Mesendoderm (in vitro differentiated cells): ENCODE data around the gene MVB12B.
A peak's percentile ranks its signal among the peaks of the same experiment; 100 is the strongest.

Experiments
- DNase-seq: peaks from one replicate; pipeline ENCODE4 v3.0.0; 2013
- H2AK5ac ChIP-seq: 2 replicates; pipeline ENCODE4 v1.6.1; 2013; ENCODE audit warnings: low read length, inconsistent platforms
- H2BK120ac ChIP-seq: 2 replicates; pipeline ENCODE4 v1.6.1; 2013; ENCODE audit warnings: low read depth, mild to moderate bottlenecking, low read length, moderate library complexity, mixed read lengths
- H2BK15ac ChIP-seq: replicated peaks from 2 replicates; pipeline ENCODE4 v1.6.1; 2013; ENCODE audit warnings: low read depth, mild to moderate bottlenecking, moderate library complexity
- H2BK5ac ChIP-seq: 2 replicates; pipeline ENCODE4 v1.6.1; 2013; ENCODE audit warnings: low read length, inconsistent platforms
- H3K18ac ChIP-seq: 2 replicates; pipeline ENCODE4 v1.6.1; 2013; ENCODE audit warnings: mild to moderate bottlenecking, low read length, mixed read lengths
- H3K23ac ChIP-seq: one replicate; pipeline ENCODE4 v1.6.1; 2013; ENCODE audit warnings: low read length
- H3K27ac ChIP-seq: 2 replicates; pipeline ENCODE4 v1.5.1; 2013; ENCODE audit warnings: low read depth, mild to moderate bottlenecking, inconsistent platforms, low read length, moderate library complexity
- H3K27me3 ChIP-seq: 2 replicates; pipeline ENCODE4 v1.6.1; 2013; ENCODE audit warnings: low read length, control low read depth, mild to moderate bottlenecking, inconsistent platforms; ENCODE audit not compliant: insufficient read depth, poor library complexity
- H3K36me3 ChIP-seq: 2 replicates; pipeline ENCODE4 v1.6.1; 2013; ENCODE audit warnings: low read length, inconsistent platforms; ENCODE audit not compliant: control insufficient read depth, insufficient read depth
- H3K4ac ChIP-seq: one replicate; pipeline ENCODE4 v1.6.1; 2013; ENCODE audit warnings: low read depth, mild to moderate bottlenecking, low read length, moderate library complexity
- H3K4me1 ChIP-seq: 2 replicates; pipeline ENCODE4 v1.6.1; 2013; ENCODE audit warnings: low read depth, low read length, inconsistent platforms; ENCODE audit not compliant: control insufficient read depth
- H3K4me2 ChIP-seq: 2 replicates; pipeline ENCODE4 v1.6.1; 2013; ENCODE audit warnings: low read length
- H3K4me3 ChIP-seq: 2 replicates; pipeline ENCODE4 v1.5.1; 2013; ENCODE audit warnings: mild to moderate bottlenecking, low read length
- H3K56ac ChIP-seq: one replicate; pipeline ENCODE4 v1.6.1; 2013; ENCODE audit warnings: low read length
- H3K79me1 ChIP-seq: 2 replicates; pipeline ENCODE4 v1.6.1; 2013; ENCODE audit warnings: low read length, inconsistent platforms
- H3K79me2 ChIP-seq: 2 replicates; pipeline ENCODE4 v1.6.1; 2013; ENCODE audit warnings: mild to moderate bottlenecking, low read length; ENCODE audit not compliant: control insufficient read depth, insufficient read depth
- H3K9ac ChIP-seq: 2 replicates; pipeline ENCODE4 v1.6.1; 2013; ENCODE audit warnings: low read length, inconsistent platforms
- H4K5ac ChIP-seq: one replicate; pipeline ENCODE4 v1.6.1; 2013; ENCODE audit warnings: low read length
- H4K8ac ChIP-seq: one replicate; pipeline ENCODE4 v1.6.1; 2013; ENCODE audit warnings: low read depth, mild to moderate bottlenecking, control low read depth, low read length, moderate library complexity
- WGBS: extraction: QIAGEN DNeasy Blood & Tissue Kit; methylation state at CpG from one replicate; pipeline ENCODE4 v1.1.7; 2013; ENCODE audit warnings: low lambda C conversion rate, missing lambda C conversion rate; ENCODE audit not compliant: insufficient coverage; ENCODE audit errors: extremely low coverage; 5-methylcytosine and 5-hydroxymethylcytosine counted together

MVB12B gene

DNA sequence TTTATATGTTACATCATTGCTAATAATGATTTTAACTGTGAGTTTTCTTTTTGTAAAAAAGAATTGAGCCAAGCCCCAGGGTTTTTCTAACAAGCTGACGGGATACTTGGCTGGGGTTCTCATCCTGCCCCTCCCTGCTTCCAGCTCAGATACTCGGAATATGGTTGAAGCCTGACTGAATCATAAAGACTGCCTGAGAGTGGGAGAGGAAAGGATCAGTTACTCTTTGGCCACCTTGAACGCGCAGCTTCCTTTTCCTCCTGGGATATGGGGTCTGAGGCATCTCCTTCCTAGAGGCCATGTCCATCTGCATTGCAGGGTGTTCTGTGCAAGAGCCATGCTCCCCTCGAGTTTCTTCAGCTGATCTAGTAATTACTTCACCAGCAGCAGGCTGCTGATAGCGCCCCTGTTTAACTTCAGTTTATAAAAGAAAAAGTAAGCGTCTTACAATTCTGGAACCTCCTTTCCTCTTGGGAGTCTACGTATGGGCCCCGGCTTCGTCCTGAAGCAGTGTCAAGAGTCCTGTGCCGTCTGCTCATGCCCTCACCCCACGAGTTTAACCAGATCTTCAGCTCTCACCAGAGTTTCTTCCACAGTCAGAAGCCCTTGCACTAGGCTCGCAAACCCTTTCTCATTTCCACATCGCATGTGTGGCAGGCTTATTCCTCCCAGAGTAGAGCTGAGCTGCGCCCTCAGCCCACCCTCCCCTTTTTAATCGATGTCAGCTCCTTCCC, 130.0 kb downstream of the MVB12B start:
- Histone ChIP-seq H3K4me1 (no peaks in the 10 kb centered on the region), H3K18ac (no peak overlapping the region), H2BK15ac (no peak overlapping the region), H3K23ac (peak overlapping the region; percentile 80), H4K8ac (no peak overlapping the region), H4K5ac (no peak overlapping the region), H2BK120ac (no peak overlapping the region), H3K79me1 (no peaks in the 10 kb centered on the region), H3K4me2 (no peak overlapping the region), H3K4ac (no peak overlapping the region), H3K79me2 (no peaks in the 10 kb centered on the region), H3K4me3 (no peak overlapping the region), H2BK5ac (no peak overlapping the region), H3K56ac (no peak overlapping the region), H3K27ac (no peak overlapping the region), H3K36me3 (no peaks in the 10 kb centered on the region), H2AK5ac (no peak overlapping the region), H3K27me3 (no peaks in the 10 kb centered on the region), H3K9ac (no peak overlapping the region)
- no CpG with 5 or more reads among the region's 16 CpGs for WGBS
- DNase-seq: no peak

DNA sequence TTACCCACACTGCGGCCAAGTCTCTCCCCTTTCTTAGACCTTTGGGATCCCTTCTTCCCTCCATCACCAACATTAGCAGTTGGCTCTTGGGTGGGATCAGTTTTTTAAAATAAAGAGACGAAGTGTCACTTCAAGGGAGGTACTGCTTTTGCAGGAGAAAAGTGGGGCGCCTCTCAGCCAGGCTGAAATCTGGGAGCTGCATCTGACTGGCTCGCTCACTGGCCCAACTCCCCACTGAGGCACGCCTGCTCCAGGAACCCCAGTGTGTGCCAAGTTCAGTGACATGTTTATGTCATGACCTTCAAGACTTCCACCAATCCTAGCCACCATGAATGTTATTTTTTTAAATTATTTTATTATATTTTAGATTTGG, 130.5 kb downstream of the MVB12B start:
- H2BK15ac ChIP-seq: no peak overlapping the region
- H2BK120ac ChIP-seq: no peak overlapping the region
- no peak overlapping the region for H3K4ac ChIP-seq
- H3K27me3 ChIP-seq: no peaks in the 10 kb centered on the region
- H3K4me3 ChIP-seq: no peak overlapping the region
- no peak overlapping the region for H3K27ac ChIP-seq
- no peak overlapping the region for H3K9ac ChIP-seq
- no peak overlapping the region for H4K8ac ChIP-seq
- no peak overlapping the region for H3K23ac ChIP-seq
- WGBS: no CpG with 5 or more reads among the region's 5 CpGs
- H3K18ac ChIP-seq: no peak overlapping the region
- no peaks in the 10 kb centered on the region for H3K36me3 ChIP-seq
- H3K79me1 ChIP-seq: no peaks in the 10 kb centered on the region
- no peak for DNase-seq
- H3K56ac ChIP-seq: no peak overlapping the region
- H4K5ac ChIP-seq: no peak overlapping the region
- H2AK5ac ChIP-seq: no peak overlapping the region
- no peak overlapping the region for H2BK5ac ChIP-seq
- H3K4me2 ChIP-seq: no peak overlapping the region
- no peaks in the 10 kb centered on the region for H3K4me1 ChIP-seq
- H3K79me2 ChIP-seq: no peaks in the 10 kb centered on the region

DNA sequence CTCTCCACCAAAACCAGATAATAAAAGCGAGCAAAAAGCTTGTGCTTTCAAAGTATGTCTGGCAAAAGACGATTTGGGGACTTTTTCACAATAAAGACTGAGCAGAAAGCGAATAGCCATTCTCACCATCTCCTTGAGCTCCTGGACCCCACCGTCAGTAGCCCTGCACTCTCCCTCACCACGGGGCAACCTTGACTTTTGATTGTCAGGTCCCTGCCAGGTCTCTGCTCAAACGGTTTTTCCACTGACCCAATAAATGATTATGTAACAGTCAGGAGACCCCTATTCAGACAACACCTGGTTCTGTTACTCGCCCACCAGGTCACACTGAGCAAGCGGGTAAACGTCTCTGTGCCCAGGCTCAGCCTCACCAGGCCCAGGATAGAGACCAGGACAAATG, 131.3 kb downstream of the MVB12B start:
- H3K27ac ChIP-seq: no peak overlapping the region
- H2AK5ac ChIP-seq: no peak overlapping the region
- no peak overlapping the region for H3K4me3 ChIP-seq
- no peak overlapping the region for H3K18ac ChIP-seq
- no CpG with 5 or more reads among the region's 9 CpGs for WGBS
- no peak overlapping the region for H2BK5ac ChIP-seq
- no peak overlapping the region for H4K5ac ChIP-seq
- H3K4me2 ChIP-seq: no peak overlapping the region
- H3K4ac ChIP-seq: no peak overlapping the region
- H3K23ac ChIP-seq: no peak overlapping the region
- H3K4me1 ChIP-seq: no peaks in the 10 kb centered on the region
- no peak overlapping the region for H2BK15ac ChIP-seq
- no peaks in the 10 kb centered on the region for H3K27me3 ChIP-seq
- no peaks in the 10 kb centered on the region for H3K79me2 ChIP-seq
- H3K56ac ChIP-seq: no peak overlapping the region
- H3K79me1 ChIP-seq: no peaks in the 10 kb centered on the region
- H2BK120ac ChIP-seq: no peak overlapping the region
- H4K8ac ChIP-seq: no peak overlapping the region
- H3K36me3 ChIP-seq: no peaks in the 10 kb centered on the region
- no peak overlapping the region for H3K9ac ChIP-seq
- no peak for DNase-seq

DNA sequence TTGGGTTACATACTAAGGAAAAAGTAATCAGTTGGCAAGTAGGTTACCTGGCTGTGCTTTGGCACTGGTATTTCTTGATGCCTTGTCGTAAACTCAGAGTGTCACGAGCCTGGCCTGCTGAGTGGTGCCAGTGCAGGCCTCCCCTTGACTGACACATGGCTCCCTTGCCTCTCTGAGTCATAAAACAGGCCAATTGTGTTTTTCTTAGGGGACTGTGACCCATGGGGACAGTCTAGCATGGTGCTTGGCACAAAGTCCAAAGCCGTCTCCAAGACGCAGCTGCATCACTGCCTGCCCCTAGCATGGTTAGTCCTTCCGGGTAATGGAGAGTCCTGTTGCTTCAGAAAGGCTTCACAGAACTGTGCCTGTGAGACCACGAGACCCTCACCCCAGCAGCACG, 132.5 kb downstream of the MVB12B start:
- Histone ChIP-seq H2BK120ac (no peak overlapping the region), H3K18ac (no peak overlapping the region), H2BK5ac (no peak overlapping the region), H2AK5ac (no peak overlapping the region), H4K8ac (no peak overlapping the region), H2BK15ac (no peak overlapping the region), H3K56ac (no peak overlapping the region), H3K23ac (no peak overlapping the region), H4K5ac (no peak overlapping the region), H3K4me1 (no peaks in the 10 kb centered on the region), H3K4me3 (no peak overlapping the region), H3K27me3 (no peaks in the 10 kb centered on the region), H3K9ac (no peak overlapping the region), H3K36me3 (no peaks in the 10 kb centered on the region), H3K27ac (no peak overlapping the region), H3K4me2 (no peak overlapping the region), H3K4ac (no peak overlapping the region), H3K79me2 (no peaks in the 10 kb centered on the region), H3K79me1 (no peaks in the 10 kb centered on the region)
- no peak for DNase-seq
- WGBS: no CpG with 5 or more reads among the region's 7 CpGs

DNA sequence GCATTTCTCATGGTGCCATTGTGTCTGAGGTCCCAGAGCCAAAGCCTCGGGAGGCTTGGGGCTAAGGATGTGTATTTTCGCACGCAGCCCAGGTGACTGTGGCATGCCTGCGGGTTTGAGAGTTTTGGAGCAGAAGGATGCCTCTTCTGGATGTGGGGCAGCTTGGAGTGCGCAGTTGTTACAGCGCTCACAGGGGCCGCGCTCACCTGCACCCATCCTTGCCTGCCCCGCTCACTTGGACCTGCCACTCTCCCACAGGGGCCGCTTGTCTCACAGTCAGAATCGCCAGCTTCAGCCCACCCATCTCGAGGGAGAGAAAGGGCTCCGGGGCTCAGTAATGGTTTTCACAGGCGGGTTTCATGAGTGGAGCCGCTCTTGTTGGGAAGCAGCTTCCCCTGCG, 132.9 kb downstream of the MVB12B start:
- WGBS: no CpG with 5 or more reads among the region's 16 CpGs
- Histone ChIP-seq H3K56ac (no peak overlapping the region), H3K4me3 (no peak overlapping the region), H4K8ac (no peak overlapping the region), H2BK15ac (no peak overlapping the region), H3K79me2 (no peaks in the 10 kb centered on the region), H3K27ac (no peak overlapping the region), H3K18ac (no peak overlapping the region), H3K4me2 (no peak overlapping the region), H3K4ac (no peak overlapping the region), H4K5ac (no peak overlapping the region), H3K79me1 (no peaks in the 10 kb centered on the region), H3K9ac (no peak overlapping the region), H3K27me3 (no peaks in the 10 kb centered on the region), H2BK5ac (no peak overlapping the region), H3K23ac (no peak overlapping the region), H3K36me3 (no peaks in the 10 kb centered on the region), H3K4me1 (no peaks in the 10 kb centered on the region), H2BK120ac (no peak overlapping the region), H2AK5ac (no peak overlapping the region)
- no peak for DNase-seq
